Thymus (tissue), 11 donors: Measurements from ENCODE around the gene PRPF6. TPM values are rescaled to one million over a fixed set of nuclear protein-coding genes. Genes with fewer than 3 reads are reported as not detected.
"Not testable (repeated sequence)": the region's sequence is repeated elsewhere in the genome, so short reads cannot be mapped to it uniquely, and the experiment has no call there.

Experiments
- DNase-seq, 9 donors: peaks; one replicate each; pipeline ENCODE4 v3.0.0-alpha.2; 2013; ENCODE audit warnings: low spot score in 9 of 9, low read depth in 6 of 9, missing footprints in 1 of 9
- H3K27ac ChIP-seq, 2 donors: one replicate each; pipeline ENCODE4 v1.5.1; 2013; ENCODE audit warnings: control low read depth in 1 of 2, low read depth in 1 of 2, low read length in 1 of 2, mild to moderate bottlenecking in 1 of 2, moderate library complexity in 1 of 2
- H3K27me3 ChIP-seq, 2 donors: one replicate each; pipeline ENCODE4 v1.5.1; 2013; ENCODE audit warnings: low read length in 1 of 2; ENCODE audit not compliant: control insufficient read depth in 2 of 2, insufficient read depth in 1 of 2
- H3K36me3 ChIP-seq, 2 donors: one replicate each; pipeline ENCODE4 v1.5.1; 2013; ENCODE audit warnings: low read length in 1 of 2, mild to moderate bottlenecking in 1 of 2, moderate library complexity in 1 of 2; ENCODE audit not compliant: control insufficient read depth in 2 of 2, insufficient read depth in 2 of 2
- H3K4me1 ChIP-seq, 2 donors: one replicate each; pipeline ENCODE4 v1.5.1; 2013; ENCODE audit warnings: low read length in 2 of 2; ENCODE audit not compliant: control insufficient read depth in 2 of 2, insufficient read depth in 2 of 2
- H3K4me3 ChIP-seq, 2 donors: one replicate each; pipeline ENCODE4 v1.5.1; 2013; ENCODE audit warnings: low read length in 2 of 2, control low read depth in 1 of 2, mild to moderate bottlenecking in 1 of 2
- H3K9me3 ChIP-seq, 2 donors: one replicate each; pipeline ENCODE4 v1.5.1; 2013; ENCODE audit warnings: low read length in 1 of 2, mild to moderate bottlenecking in 1 of 2; ENCODE audit not compliant: control insufficient read depth in 2 of 2, insufficient read depth in 1 of 2
- WGBS: extraction: QIAGEN DNeasy Blood & Tissue Kit; methylation state at CpG from one replicate; pipeline ENCODE4 v1.1.7; 2013; 5-methylcytosine and 5-hydroxymethylcytosine counted together
- polyA plus RNA-seq: library from polyadenylated mRNA; stranded (reverse); fragments of 200-250 nt; gene quantifications from one replicate; pipeline ENCODE4 v1.2.3, GENCODE V29; 2013
- total RNA-seq: library from RNA; stranded (reverse); fragments of 120-200 nt; gene quantifications from one replicate; pipeline ENCODE4 v1.2.4, GENCODE V29; 2013
- donor health status: healthy.

PRPF6 gene
- total and polyA plus RNA-seq, 2 donors: 45.1 to 56.1 TPM

DNA sequence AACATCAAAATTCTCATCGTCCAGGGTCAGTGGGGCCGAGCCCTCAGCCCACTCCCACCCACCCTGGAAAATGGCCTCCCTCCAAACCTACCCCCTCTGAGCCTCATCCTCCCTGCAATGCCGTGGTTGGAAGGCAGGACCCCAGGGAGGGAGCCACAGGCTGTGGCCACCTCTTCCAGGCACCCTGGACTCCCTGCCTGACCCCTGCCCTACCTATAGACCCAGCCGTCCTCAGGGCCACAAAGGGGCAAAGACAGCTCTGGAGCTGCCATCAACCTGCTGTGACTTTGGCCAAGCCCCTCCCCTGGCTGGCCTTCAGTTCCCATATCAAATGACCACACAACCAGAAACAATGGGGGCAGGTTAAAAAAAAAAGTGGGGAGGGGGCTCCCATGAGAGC is 22.5 kb upstream of the PRPF6 start:
- H3K4me1 ChIP-seq: peaks cover 18 to 29% of the 10 kb centered on the region in 2 donors
- H3K27me3 ChIP-seq: no peaks in the 10 kb centered on the region
- WGBS: 97% methylated on average over 4 of the region's 4 CpGs
- DNase-seq: no peak
- H3K36me3 ChIP-seq: peaks cover 38 to 40% of the 10 kb centered on the region in 2 donors
- no peaks in the 10 kb centered on the region for H3K9me3 ChIP-seq
- no peak overlapping the region for H3K27ac ChIP-seq
- H3K4me3 ChIP-seq: no peak overlapping the region

DNA sequence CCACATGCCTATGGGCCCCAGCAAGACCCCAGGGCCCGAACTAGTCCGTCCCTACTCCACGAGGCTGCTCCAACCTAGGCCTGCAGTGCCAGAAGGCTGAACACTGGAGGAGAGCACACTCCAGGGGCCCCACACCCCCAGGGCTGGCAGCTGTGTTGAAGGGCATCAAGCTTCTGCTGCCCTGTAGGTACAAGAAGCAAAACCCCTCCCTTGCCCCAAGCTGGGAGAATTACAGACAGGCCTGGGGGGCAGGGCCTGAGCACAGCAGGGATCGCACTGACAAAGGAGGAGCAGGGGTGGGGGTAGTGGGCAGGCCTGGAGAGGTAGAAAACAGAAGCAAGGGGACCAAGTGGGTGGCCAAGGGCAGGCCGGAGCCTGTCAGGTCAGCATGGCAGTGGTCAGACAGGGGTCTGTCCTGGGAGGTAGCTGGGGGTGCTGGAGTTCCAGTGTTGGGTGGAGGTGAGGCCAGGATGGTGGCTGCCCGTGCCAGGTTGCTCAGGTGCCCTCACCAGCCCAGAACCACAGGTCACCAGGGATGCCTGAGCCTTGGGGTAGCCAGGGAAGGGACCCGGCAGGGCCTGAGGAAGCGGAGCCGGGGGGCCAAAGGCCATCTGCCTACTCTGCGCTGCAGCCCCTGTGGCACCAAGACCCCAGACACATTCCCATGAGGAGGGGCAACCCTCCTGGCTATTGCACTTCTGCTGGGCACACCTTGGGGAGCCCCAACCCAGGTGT is 21.8 kb upstream of the PRPF6 start:
- no peak for DNase-seq
- Histone ChIP-seq H3K27ac (no peak overlapping the region), H3K4me3 (no peak overlapping the region), H3K27me3 (no peaks in the 10 kb centered on the region), H3K9me3 (no peaks in the 10 kb centered on the region), H3K36me3 (peaks cover 40 to 47% of the 10 kb centered on the region in 2 donors), H3K4me1 (peaks cover 18 to 24% of the 10 kb centered on the region in 2 donors)
- 97% methylated on average over 10 of the region's 10 CpGs for WGBS

DNA sequence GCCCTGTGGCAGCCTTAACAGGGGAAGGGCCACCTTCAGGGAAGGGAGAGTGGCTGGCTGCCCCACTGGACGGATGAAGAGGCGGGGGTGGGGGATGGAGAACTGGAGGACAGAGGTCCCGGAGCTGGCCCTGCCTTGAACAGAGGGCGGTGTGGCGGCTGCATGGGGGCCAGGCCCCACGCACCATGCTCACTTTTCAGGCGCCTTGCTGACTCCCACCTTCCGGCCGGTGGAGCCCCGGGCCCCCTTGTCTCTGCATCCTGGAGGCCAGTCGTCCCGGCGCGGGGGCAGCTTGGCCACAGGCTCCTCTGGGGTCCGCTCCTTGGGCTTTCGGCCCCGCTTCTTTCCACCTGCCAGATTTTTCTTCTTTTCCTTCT is 21.2 kb upstream of the PRPF6 start:
- WGBS: 99% methylated on average over 17 of the region's 17 CpGs
- Histone ChIP-seq H3K4me1 (peaks cover 16 to 18% of the 10 kb centered on the region in 2 donors), H3K27me3 (no peaks in the 10 kb centered on the region), H3K27ac (no peak overlapping the region), H3K36me3 (peaks cover 44 to 52% of the 10 kb centered on the region in 2 donors), H3K9me3 (no peaks in the 10 kb centered on the region), H3K4me3 (no peak overlapping the region)
- no peak for DNase-seq

DNA sequence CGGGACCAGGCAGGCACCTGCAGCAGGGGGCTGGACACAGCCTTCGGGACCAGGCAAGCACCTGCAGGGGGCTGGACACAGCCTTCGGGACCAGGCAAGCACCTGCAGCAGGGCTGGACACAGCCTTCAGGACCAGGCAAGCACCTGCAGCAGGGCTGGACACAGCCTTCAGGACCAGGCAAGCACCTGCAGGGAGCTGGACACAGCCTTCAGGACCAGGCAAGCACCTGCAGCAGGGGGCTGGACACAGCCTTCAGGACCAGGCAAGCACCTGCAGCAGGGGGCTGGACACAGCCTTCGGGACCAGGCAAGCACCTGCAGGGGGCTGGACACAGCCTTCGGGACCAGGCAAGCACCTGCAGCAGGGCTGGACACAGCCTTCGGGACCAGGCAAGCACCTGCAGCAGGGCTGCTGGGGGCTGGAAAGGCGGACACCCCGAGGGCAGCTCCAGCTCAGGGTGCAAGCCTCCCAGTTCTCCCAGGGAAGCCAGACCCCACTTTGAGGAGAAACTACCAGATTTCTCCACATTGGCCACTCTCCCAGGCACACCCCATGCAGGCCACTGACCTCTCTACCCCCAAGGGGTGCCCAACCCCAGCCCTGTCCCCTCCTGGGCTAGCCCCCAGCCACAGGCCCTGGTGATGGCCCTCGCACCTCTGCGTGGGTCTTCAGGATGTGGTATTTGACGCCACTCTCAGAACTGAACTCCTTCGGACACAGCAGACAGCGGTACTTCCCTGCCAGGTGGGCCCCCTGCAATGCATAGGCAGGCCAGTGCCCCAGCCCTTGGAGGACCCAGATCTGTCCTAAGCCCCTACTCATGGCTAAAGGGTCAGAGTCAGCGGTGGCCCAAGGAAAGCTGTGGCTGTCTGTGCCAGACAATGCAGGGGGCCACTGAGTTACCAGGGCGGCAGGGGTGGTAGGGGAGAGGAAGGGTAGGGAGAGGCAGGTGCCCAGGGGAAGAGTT is 20.0 kb upstream of the PRPF6 start:
- H3K36me3 ChIP-seq: peaks cover 44 to 53% of the 10 kb centered on the region in 2 donors
- not testable (repeated sequence) for H3K27me3 ChIP-seq, H3K9me3 ChIP-seq, DNase-seq, H3K27ac ChIP-seq, H3K4me3 ChIP-seq
- peaks cover 7 to 11% of the 10 kb centered on the region in 2 donors for H3K4me1 ChIP-seq
- 97% methylated on average over 15 of the region's 15 CpGs for WGBS

DNA sequence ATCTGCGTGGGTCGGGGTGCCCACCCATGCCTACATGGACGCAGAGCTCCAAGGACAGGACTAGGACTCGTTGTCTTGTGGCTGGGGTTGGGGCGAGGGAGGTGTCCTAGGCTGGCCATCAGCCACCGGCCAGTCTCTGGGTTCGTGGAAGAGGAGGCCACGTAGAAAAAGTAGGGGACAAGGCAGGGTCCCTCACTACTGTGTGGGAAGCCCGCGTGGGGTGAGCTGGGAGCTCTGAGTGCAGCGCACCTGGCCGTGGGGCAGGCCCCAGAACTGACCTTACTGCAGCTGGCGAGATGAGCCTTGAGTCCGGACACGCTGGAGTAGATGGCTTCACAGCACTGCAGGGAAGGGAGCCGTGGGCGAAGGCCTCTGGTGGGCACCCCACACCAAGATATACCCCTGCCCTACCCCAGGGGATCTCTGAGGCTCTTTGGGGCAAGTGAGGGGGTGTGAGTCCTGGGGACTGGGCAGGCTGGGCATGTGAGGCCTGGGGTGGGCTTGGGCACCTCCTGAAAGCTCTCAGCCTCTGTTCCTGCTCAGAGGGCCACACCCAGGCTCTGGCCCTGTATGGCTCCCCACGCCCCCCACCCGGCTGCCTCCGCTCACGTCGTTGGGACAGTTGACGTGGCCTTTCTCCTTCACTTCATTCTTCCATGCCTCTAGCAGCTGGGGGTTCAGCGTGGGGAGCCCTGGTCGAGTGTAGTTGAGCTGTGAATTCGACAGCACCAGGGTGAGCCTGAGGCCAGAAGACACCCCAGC is 19.1 kb upstream of the PRPF6 start:
- H3K36me3 ChIP-seq: peaks cover 52 to 62% of the 10 kb centered on the region in 2 donors
- no peak overlapping the region for H3K27ac ChIP-seq
- peaks cover 3 to 7% of the 10 kb centered on the region in 2 donors for H3K4me1 ChIP-seq
- no peaks in the 10 kb centered on the region for H3K27me3 ChIP-seq
- H3K4me3 ChIP-seq: no peak overlapping the region
- WGBS: 98% methylated on average over 26 of the region's 26 CpGs
- H3K9me3 ChIP-seq: no peaks in the 10 kb centered on the region
- no peak for DNase-seq

DNA sequence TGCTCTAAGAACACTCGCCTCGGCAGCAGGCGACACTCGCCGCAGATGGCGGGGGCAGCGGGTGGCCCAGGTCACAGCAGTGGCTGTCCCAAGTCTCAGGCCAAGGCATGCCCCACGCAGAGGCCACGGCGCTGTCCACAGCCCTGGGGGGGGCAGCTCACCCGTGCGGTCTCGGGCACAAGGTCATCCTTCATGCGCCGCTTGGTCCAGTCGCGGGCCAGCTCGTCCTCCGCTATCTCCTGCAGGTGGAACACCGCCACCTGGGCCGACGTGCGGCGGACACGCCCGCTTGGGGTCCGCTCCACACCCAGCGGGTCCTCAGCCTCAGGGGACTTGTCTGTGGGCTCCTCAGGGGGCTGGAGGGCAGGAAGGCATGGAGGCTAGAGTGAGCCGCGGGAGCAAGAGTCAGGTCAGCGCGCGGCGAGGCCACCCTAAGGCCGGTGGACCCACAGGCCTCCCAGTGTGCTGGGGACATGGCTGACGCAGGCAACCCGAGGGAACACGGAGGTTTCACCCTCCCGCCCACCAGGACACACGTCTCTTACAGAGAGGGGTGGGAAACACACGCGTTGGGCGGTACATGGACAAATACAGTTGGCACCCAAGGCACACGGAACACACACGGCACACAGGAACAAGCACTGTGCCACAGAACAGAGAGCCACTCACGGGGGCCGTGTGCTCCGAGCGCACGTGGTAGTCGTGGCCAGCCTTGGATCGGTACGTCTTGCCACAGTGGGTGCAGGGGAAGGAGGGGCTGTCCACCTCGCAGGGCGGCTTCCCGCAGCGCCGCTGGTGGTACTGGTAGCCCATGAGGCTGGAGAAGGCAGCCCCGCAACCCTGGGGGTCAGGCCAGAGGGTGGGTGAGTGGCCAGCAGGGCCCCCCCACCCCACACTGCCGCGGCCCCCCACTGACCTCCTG is 18.2 kb upstream of the PRPF6 start:
- peaks cover 59 to 64% of the 10 kb centered on the region in 2 donors for H3K36me3 ChIP-seq
- no peak overlapping the region for H3K4me3 ChIP-seq
- no peak overlapping the region for H3K27ac ChIP-seq
- peaks cover 0 to 2% of the 10 kb centered on the region in 2 donors for H3K9me3 ChIP-seq
- no peaks in the 10 kb centered on the region for H3K4me1 ChIP-seq
- no peak for DNase-seq
- no peaks in the 10 kb centered on the region for H3K27me3 ChIP-seq
- WGBS: 98% methylated on average over 61 of the region's 61 CpGs

DNA sequence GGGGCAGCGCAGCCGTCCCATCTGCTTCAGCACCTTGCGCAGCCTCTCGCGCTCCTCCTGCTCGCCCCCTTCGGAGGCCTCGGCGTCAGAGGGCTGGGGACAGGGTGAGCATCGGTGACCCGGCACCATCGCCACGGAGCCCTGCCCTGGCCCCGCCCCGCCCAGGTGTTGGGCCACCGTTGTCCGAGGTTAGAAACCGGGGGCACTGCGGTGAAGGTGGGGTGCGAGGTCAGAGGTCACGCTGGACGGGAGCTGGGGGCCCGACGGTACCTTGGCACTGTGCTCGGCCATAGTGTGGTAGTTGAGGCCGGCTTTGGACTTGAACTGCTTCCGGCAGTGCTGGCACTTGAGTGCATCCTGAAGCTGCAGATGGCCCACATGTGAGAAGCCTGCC is 17.6 kb upstream of the PRPF6 start:
- Histone ChIP-seq H3K27ac (no peak overlapping the region), H3K4me1 (peaks cover under 1 to 3% of the 10 kb centered on the region in 2 donors), H3K36me3 (peaks cover 63 to 64% of the 10 kb centered on the region in 2 donors), H3K9me3 (peaks cover 0 to 2% of the 10 kb centered on the region in 2 donors), H3K4me3 (no peak overlapping the region), H3K27me3 (no peaks in the 10 kb centered on the region)
- no peak for DNase-seq
- 93% methylated on average over 27 of the region's 27 CpGs for WGBS

DNA sequence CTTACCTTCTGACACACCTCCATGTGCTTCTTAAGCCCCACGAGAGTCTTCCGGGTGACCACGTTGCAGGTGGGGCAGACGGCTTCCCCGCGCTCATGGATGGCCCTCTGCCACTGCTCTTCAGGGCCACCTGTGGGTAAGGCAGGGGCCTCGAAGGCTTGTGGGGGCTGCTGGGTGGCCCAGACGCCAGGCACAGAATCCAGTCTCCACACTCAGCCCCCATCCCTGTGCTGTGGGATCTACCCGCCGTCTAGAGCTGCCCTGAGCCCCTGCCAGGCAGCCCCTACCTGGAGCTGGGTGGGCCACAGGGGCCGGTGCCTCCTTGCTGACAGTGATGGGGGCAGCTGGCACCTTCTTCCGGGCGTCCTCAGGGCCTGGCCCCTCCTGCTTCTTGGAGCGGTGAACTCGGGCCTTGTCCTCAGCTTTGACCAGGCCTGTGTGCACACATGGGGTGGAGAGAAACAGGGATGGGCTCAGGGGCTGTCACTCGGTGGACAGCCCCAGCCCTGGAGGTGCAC is 17.1 kb upstream of the PRPF6 start:
- Histone ChIP-seq H3K36me3 (peaks cover 62 to 63% of the 10 kb centered on the region in 2 donors), H3K27ac (no peak overlapping the region), H3K4me1 (peaks cover 5 to 8% of the 10 kb centered on the region in 2 donors), H3K9me3 (peaks cover 0 to 2% of the 10 kb centered on the region in 2 donors), H3K27me3 (no peaks in the 10 kb centered on the region), H3K4me3 (no peak overlapping the region)
- no peak for DNase-seq
- 96% methylated on average over 16 of the region's 16 CpGs for WGBS
